ENCODE results near the gene SGCD.

SGCD gene

GRCh38 chr5:156812959-156813358 lies 486.0 kb downstream of the SGCD start:
- no peak for DNase-seq

GRCh38 chr5:156815988-156816599 lies 489.1 kb downstream of the SGCD start:
- no peak for DNase-seq

All from GOT3 (cell line).